ENCODE measurements around the gene FRMD4A. TPM values are rescaled to one million over a fixed set of nuclear protein-coding genes. Genes with fewer than 3 reads are reported as not detected.
"Not testable (repeated sequence)": the region's sequence is repeated elsewhere in the genome, so short reads cannot be mapped to it uniquely, and the experiment has no call there.

FRMD4A gene
- total RNA-seq, 1 experiment from 2014 or later: 1.1 TPM

GRCh38 chr10:13851906-13852305 is 478.8 kb downstream of the FRMD4A start:
- no peak for DNase-seq (ENCODE audit: low spot score)

DNA sequence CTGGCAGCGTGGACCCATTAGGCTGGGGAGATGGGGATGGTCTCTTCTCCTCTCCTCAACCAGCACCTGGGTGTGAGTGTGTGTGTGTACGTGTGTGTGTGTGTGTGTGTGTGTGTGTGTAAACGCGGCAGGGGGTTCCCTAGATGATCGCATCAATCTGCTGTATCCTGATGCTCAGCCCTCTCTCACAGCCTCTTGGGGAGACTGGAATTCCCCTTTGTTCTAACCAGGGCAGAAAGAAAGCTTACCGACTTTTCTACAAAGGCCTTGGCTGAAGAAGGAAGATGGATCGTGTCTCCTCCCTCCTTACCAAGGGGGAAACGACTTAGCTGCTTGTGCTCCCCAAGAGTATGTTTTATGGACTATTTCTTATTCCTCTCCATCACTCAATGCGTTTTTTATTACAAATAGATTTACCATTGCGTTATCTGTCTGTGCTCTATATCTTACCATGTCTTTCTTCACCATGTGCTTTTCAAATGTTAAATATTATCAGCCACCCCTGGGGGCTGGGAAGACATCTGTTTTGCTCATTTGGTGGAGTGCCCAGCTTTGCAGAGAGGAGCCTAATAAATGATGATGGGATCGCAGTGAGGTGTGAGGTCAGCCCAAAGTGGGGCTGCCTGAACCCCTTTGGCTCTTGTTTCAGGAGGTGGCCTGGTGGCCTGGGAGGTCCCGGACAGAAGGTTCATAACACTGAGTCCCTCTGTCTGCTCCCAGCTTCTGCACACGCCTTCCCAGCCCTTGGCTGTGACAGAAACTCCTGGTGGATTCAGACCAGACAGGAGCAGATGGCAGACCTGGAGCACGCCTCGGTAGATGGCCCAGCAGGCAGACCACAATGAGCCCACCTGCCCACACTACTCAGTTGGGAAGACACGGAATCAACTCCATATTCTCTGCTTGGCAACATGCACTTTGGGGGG is 481.9 kb downstream of the FRMD4A start:
- DNase-seq (ENCODE audit: low spot score): no peak

DNA sequence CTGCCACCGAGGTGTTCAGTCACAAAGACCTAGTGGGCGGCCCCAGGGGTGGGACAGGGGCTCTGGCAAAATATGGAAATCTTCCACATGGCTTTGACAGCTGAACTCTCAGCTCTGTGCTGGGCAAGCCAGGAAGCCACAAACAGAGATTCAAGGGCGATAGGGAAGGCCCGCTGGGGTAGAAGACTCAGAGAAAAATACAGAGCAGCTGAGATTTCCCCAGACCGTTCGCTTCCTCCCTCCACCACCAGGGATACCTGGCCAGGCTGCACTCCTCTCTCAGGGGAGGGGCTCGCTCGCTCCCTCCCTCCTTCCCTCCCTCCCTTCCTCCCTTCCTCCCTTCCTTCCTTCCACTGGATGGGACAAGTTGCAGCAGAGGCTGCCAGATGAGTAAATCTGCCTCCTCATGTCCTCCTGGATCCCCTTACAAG is 483.5 kb downstream of the FRMD4A start:
- DNase-seq (ENCODE audit: low spot score): no peak

GRCh38 chr10:13845897-13846296 is 484.8 kb downstream of the FRMD4A start:
- DNase-seq (ENCODE audit: low spot score): no peak

DNA sequence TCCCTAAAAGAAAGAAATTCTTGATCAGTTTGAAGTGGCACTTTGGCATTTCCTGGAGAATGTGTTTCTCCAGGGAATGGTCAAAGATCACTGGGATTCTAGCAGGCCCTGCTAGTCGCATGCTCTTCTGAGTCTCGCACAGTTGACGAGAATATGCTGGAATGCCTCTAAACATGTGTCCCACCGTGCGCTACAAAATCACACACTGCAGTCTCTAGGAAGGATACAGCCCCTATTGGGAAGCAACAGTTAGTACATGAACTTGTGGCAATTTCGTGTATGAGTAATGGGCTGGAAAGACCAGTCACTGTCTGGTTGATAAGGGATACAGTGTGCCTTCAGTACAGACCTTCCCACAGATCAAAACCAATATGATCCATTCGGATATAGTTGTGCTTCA is 486.1 kb downstream of the FRMD4A start:
- no peak for DNase-seq (ENCODE audit: low spot score)

DNA sequence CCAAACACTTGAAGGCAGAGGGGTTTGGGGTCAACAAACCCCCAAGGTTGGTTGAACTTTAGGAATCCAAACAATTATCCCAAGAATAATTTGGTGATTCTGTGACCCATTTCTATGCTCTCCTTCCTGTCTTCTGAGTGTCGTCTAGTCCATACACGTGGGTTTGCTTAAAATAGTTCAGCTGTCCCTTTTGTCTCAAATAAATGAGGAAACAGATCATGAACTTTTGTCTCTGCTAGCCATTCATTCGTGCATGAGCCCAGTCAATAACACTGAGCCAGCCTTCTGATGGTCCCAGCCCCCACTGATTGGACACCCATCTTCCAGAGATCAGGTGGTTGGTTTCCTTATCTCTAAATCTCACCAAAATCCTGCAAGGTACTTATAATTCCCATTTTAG is 488.6 kb downstream of the FRMD4A start:
- DNase-seq (ENCODE audit: low spot score): no peak

GRCh38 chr10:13840036-13840435 is 490.7 kb downstream of the FRMD4A start:
- DNase-seq (ENCODE audit: low spot score): no peak

- peak; percentile 48 for DNase-seq (ENCODE audit: low spot score)
These were observed 491.2 kb downstream of the FRMD4A start for GRCh38 chr10:13839430-13839990.

DNA sequence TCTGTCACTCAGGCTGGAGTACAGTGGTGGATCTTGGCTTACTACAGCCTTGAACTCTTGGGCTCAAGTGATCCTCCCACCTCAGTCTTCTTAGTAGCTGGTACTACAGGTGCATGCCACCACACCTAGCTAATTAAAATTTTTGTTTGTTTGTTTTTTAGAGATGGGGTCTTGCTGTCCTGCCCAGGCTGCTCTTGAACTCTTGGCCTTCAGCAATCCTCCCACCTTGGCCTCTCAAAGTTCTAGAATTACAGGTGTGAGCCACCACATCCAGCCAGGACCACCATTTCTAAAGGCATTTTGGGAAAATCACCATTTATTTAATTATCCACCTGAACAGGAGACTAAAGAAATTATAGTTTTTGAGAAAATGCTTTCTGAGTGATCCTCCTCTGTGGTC is 491.7 kb downstream of the FRMD4A start:
- DNase-seq (ENCODE audit: low spot score): no peak

DNA sequence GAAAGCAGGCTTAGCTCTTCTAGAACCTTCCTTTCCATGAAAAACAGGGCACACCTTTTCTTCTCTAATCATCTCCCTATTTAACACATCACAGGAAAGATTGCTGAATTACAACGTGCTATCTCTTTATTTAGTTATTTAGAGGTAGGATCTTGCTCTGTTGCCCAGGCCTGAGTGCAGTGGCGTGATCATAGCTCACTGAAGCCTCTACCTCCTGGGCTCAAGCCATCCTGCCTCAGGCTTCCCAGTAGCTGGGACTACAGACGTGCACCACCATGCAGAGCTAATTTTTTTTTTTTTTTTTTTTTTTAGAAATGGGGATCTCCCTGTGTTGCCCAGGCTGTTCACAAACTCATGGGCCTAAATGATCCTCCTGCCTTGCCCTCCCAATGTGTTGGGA is 492.8 kb downstream of the FRMD4A start:
- no peak for DNase-seq (ENCODE audit: low spot score)

DNA sequence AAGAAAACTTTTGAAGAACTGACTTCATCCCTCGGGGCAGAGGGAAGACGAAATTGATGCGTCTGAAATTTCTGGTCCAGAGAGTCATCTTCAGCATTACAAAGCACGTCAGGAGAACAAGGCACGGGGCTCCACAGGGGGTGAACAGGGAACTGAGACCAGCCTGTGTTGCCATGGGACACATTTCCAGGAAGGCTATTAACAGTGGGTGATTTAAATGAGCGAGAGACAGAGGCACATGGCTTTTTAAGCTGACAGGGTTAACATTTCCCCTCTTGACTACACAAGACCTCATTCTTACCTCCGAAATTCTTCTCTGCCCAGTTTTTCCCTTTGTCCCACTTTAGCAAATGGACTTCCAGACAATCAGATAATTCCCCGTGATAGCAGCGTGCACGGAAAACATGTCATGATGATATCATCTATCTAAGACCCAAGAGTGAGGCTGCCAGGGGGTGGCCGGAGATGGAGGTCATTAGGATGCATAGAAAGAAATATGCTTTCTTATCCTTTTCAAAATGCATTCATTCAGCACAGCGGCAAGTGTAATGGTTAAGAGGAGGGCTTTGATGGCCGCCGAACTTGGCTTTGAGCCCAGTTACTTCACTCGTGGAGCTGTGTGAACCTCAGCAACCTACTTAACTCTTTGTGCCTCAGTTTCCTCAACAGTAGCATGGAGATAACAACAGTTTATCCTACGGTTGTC is 496.0 kb downstream of the FRMD4A start:
- DNase-seq (ENCODE audit: low spot score): no peak

DNA sequence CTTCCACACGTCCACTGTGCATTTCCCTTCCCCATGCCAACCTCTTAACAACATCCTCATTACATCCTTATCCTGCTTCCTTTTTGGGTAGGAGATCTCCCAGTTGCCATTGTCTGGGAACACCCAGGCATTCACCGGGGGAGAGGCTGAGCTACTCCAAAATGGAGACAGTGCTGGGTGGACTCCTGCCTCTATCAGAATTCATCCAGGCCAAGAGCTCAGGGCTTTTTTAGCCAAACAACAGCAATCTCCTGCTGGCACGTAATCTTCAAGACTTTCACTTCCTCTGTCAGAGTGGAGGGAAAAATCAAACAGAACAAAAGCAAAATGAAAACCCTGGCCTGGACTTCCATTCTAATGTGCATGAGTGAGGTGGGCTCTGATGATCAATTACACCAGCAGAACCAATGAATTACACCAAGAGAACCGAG is 499.0 kb downstream of the FRMD4A start:
- no peak for DNase-seq (ENCODE audit: low spot score)

GRCh38 chr10:13830385-13830784 is 500.3 kb downstream of the FRMD4A start:
- DNase-seq (ENCODE audit: low spot score): no peak

DNA sequence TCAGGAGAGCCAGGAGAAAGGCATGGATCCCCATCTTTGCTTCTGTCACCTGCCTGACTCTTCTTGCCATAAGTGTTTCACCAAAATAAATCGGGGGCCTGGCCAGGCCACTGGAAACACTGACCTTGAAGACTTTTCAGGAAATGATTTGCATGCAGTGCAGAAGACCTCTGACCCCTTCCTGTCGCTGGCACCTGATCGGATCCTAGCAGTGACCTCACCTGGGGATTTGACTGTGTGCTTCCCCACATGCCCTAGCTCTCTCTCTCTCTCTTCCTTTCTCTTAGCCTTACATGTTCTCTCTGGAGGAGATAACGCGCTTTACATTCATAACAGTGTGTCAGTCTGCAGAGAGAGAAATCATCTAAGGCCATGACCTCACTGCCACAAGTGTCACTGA is 500.9 kb downstream of the FRMD4A start:
- no peak for DNase-seq (ENCODE audit: low spot score)

DNA sequence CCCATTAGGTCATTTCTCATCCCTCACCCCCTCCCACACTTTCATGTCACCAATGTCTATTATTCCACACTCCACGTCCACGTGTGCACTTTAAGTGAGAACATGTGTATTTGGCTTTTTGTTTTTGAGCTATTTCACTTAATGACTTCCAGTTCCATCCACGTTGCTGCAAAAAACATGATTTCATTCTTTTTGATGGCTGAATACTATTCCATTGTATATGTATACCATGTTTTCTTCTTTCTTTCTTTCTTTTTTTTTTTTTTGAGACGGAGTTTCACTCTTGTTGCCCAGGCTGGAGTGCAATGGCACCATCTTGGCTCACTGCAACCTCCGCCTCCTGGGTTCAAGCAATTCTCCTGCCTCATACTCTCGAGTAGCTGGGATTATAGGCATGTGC is 502.4 kb downstream of the FRMD4A start:
- not testable (repeated sequence) for DNase-seq (ENCODE audit: low spot score)

GRCh38 chr10:13827076-13827797 is 503.5 kb downstream of the FRMD4A start:
- no peak for DNase-seq (ENCODE audit: low spot score)

DNA sequence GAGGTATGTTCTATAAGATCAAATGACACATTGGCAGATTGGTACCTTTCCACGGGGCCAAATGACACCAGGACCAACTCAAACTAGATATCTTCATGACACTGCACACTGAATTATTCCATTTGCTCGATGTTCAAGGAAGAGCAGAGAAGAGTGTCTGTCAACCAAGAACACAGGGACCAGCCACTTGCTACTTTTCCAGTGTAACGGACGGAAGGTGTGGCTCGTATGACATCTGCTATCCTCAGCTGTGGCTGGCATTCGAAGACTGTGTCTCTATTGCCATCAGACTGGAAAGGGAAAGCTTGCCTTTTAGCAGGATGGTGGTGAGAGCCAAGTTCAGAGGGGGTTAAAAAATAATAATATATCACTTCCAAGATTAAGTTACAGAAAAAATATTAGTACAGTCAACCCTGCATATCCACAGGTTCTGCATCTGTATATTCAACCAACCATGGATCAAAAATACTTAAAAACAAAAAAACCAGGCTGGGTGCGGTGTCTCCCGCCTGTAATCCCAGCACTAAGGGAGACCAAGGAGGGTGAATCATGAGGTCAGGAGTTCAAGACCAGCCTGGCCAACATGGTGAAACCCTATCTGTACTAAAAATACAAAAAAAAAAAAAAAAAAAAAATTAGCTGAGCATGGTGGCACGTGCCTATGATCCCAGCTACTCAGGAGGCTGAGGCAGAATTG is 506.9 kb downstream of the FRMD4A start:
- DNase-seq (ENCODE audit: low spot score): no peak

- no peak for DNase-seq (ENCODE audit: low spot score)
These were observed 507.5 kb downstream of the FRMD4A start for GRCh38 chr10:13823096-13823708.

DNA sequence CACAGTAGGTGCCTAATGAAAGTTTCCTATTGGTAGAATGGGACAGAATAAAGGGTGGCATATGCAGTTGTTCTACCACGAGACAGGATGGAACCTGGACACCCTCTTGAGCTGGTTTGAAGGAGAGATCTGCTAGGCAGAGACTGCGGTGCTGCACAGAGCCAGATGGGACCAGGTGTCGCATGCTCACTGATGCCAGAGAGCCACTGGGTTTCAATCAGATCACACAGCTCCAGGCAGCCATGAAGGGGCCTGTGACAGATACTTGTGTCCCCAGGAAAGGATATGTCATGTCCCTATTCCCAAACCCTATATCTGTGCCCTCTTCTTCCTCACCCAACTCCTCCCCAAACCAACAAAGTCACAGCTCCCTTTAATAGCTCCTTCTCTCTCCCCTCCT is 508.2 kb downstream of the FRMD4A start:
- DNase-seq (ENCODE audit: low spot score): no peak

DNA sequence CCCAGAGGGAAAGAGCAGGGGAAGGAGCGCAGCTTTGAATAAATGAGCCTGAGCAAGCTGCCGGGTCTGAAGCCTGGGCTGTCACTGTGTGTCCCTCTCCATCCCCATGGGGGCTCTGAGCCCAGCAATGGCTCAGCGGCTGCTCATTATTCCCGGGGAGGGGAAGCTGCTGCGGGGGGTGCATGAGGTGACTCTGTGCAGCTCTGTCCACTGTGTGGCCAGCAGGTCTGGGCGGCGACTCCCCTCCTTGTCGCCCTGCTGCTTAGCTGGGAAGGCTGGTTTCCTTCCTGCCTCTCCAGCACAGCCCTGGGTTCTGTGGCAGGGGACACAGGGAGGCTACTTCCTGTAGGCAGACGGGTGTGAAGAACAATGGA is 509.8 kb downstream of the FRMD4A start:
- DNase-seq (ENCODE audit: low spot score): no peak

Data from H4 (cell line).